RPMI7951 (cell line): ENCODE measurements around the gene TTC1. TPM values are rescaled to one million over a fixed set of nuclear protein-coding genes. Genes with fewer than 3 reads are reported as not detected.
A peak's percentile ranks its signal among the peaks of the same experiment; 100 is the strongest.
"Not testable (repeated sequence)": the region's sequence is repeated elsewhere in the genome, so short reads cannot be mapped to it uniquely, and the experiment has no call there.

Experiments
- DNase-seq: peaks from one replicate; pipeline ENCODE4 v3.0.0-alpha.2; 2012; ENCODE audit warnings: low read depth
- total RNA-seq: library from RNA; depleted of rRNA; stranded (reverse); fragments of >200 nt; shearing (Covaris generic); gene quantifications from 2 replicates; pipeline ENCODE4 v1.2.3, GENCODE V29; 2014

The TTC1 gene
- total RNA-seq, 1 experiment from 2014 or later, result 46.9 TPM

GRCh38 chr5:159995907-159996306, 13.0 kb upstream of the TTC1 start:
- DNase-seq, result no peak

- DNase-seq, result no peak
Measured at GRCh38 chr5:160001457-160001856, 7.5 kb upstream of the TTC1 start.

GRCh38 chr5:160007514-160007913, 1.4 kb upstream of the TTC1 start:
- DNase-seq, result no peak

- not testable (repeated sequence) for DNase-seq
Measured at GRCh38 chr5:160008529-160008876, 436 bp upstream of the TTC1 start.

GRCh38 chr5:160009591-160009989, 651 bp downstream of the TTC1 start:
- no peak for DNase-seq

- DNase-seq, result no peak
Measured at GRCh38 chr5:160011471-160011870, 2.5 kb downstream of the TTC1 start.

GRCh38 chr5:160014197-160014596, 5.3 kb downstream of the TTC1 start:
- DNase-seq, result not testable (repeated sequence)

- DNase-seq, result no peak
Measured at GRCh38 chr5:160018945-160019625, 10.1 kb downstream of the TTC1 start.

GRCh38 chr5:160020266-160020770, 11.4 kb downstream of the TTC1 start:
- DNase-seq, result no peak

GRCh38 chr5:160020964-160021363, 12.0 kb downstream of the TTC1 start:
- DNase-seq, result no peak

GRCh38 chr5:160021831-160022446, 13.0 kb downstream of the TTC1 start:
- DNase-seq, result peak; percentile 53

- no peak for DNase-seq
Measured at GRCh38 chr5:160023007-160023907, 14.3 kb downstream of the TTC1 start.

GRCh38 chr5:160023908-160024630, 15.1 kb downstream of the TTC1 start:
- no peak for DNase-seq

GRCh38 chr5:160029004-160029403, 20.1 kb downstream of the TTC1 start:
- no peak for DNase-seq

GRCh38 chr5:160029540-160030139, 20.7 kb downstream of the TTC1 start:
- DNase-seq, result no peak

GRCh38 chr5:160030631-160031377, 21.9 kb downstream of the TTC1 start:
- DNase-seq, result no peak

- no peak for DNase-seq
Measured at GRCh38 chr5:160033546-160034252, 24.8 kb downstream of the TTC1 start.

- DNase-seq, result no peak
Measured at GRCh38 chr5:160036243-160036642, 27.3 kb downstream of the TTC1 start.

- DNase-seq, result no peak
Measured at GRCh38 chr5:160036884-160037283, 27.9 kb downstream of the TTC1 start.
